GM19240 (cell line): ENCODE measurements around the gene GNAS-AS1.
"Not testable (repeated sequence)": the region's sequence is repeated elsewhere in the genome, so short reads cannot be mapped to it uniquely, and the experiment has no call there.

Source experiments
- DNase-seq: peaks from one replicate; pipeline ENCODE4 v3.0.0; 2011; ENCODE audit warnings: low spot score; ENCODE audit not compliant: insufficient read length

GNAS-AS1 gene

GRCh38 chr20:58837717-58838116 lies 13.0 kb downstream of the GNAS-AS1 start:
- no peak for DNase-seq

- DNase-seq: no peak
These were observed 14.0 kb downstream of the GNAS-AS1 start for GRCh38 chr20:58836616-58837204.

- no peak for DNase-seq
These were observed 15.5 kb downstream of the GNAS-AS1 start for GRCh38 chr20:58835231-58835630.

GRCh38 chr20:58833921-58834320 lies 16.8 kb downstream of the GNAS-AS1 start:
- DNase-seq: no peak

GRCh38 chr20:58832457-58832856 lies 18.2 kb downstream of the GNAS-AS1 start:
- no peak for DNase-seq

GRCh38 chr20:58829531-58829941 lies 21.2 kb downstream of the GNAS-AS1 start:
- no peak for DNase-seq

GRCh38 chr20:58828804-58829203 lies 21.9 kb downstream of the GNAS-AS1 start:
- not testable (repeated sequence) for DNase-seq

GRCh38 chr20:58828136-58828535 lies 22.6 kb downstream of the GNAS-AS1 start:
- no peak for DNase-seq

- DNase-seq: no peak
These were observed 24.4 kb downstream of the GNAS-AS1 start for GRCh38 chr20:58826271-58826670.

- no peak for DNase-seq
These were observed 25.3 kb downstream of the GNAS-AS1 start for GRCh38 chr20:58825450-58825849.

- no peak for DNase-seq
These were observed 25.9 kb downstream of the GNAS-AS1 start for GRCh38 chr20:58824843-58825242.

GRCh38 chr20:58822748-58823730 lies 27.7 kb downstream of the GNAS-AS1 start:
- no peak for DNase-seq

- DNase-seq: no peak
These were observed 28.6 kb downstream of the GNAS-AS1 start for GRCh38 chr20:58822149-58822548.

GRCh38 chr20:58820515-58820914 lies 30.2 kb downstream of the GNAS-AS1 start:
- not testable (repeated sequence) for DNase-seq

- no peak for DNase-seq
These were observed 30.8 kb downstream of the GNAS-AS1 start for GRCh38 chr20:58819921-58820320.

- DNase-seq: no peak
These were observed 32.0 kb downstream of the GNAS-AS1 start for GRCh38 chr20:58818586-58819285.

GRCh38 chr20:58817748-58818147 lies 33.0 kb downstream of the GNAS-AS1 start:
- no peak for DNase-seq

- no peak for DNase-seq
These were observed 33.6 kb downstream of the GNAS-AS1 start for GRCh38 chr20:58816957-58817651.

- no peak for DNase-seq
These were observed 34.7 kb downstream of the GNAS-AS1 start for GRCh38 chr20:58816051-58816450.

GRCh38 chr20:58815448-58815847 lies 35.3 kb downstream of the GNAS-AS1 start:
- DNase-seq: no peak

GRCh38 chr20:58813369-58813768 lies 37.3 kb downstream of the GNAS-AS1 start:
- DNase-seq: no peak
